ENCODE measurements around the gene RNF167. TPM values are rescaled to one million over a fixed set of nuclear protein-coding genes. Genes with fewer than 3 reads are reported as not detected.

Gene RNF167
- total and polyA plus RNA-seq, 2 donors (not counting 3 experiments of a cell fraction or from before 2014, with no cell fraction given): 60.2 to 87.6 TPM

GRCh38 chr17:4901648-4902344, 38.3 kb upstream of the RNF167 start:
- intact Hi-C loops (cut with micrococcal nuclease) (loop anchor here (5.0 kb wide), 2 partner anchors 114 to 169 kb away; partner anchors contain the start of genes GLTPD2, MED11 and VMO1), dilution Hi-C loops (cut with MboI; ENCODE audit: extremely low pct_ligation_motif_present, low sequenced_read_pairs) (no loop called here)

More at GRCh38 chr17:4901648-4902344, 38.3 kb upstream of the RNF167 start:
- CTCF ChIA-PET: interaction anchor here (1.0 to 6.9 kb wide), 9 partner anchors 23 to 193 kb away, joined by 3 to 70 read pairs (median 4); partner anchors contain the start of genes ARRB2, GLTPD2, PFN1 and PSMB6
- Histone ChIP-seq H3K9ac (replicated peaks; ENCODE audit: extremely low read depth, insufficient read depth, low read length) (peak overlapping the region; percentile 26), H3K9me3 (replicated peaks; ENCODE audit: control insufficient read depth, insufficient read depth, low read length) (no peaks in the 10 kb centered on the region), H3K79me2 (ENCODE audit: control insufficient read depth, insufficient read depth, low read length) (no peaks in the 10 kb centered on the region), H3K4me2 (ENCODE audit: insufficient read depth, low read length) (peak overlapping the region; percentile 35), H4K20me1 (replicated peaks; ENCODE audit: control insufficient read depth, extremely low read depth, insufficient read depth, low read length) (no peaks in the 10 kb centered on the region), H2AFZ (ENCODE audit: low read depth, low read length) (peak overlapping the region; percentile 31), H3K9me1 (replicated peaks; ENCODE audit: control insufficient read depth, extremely low read depth, insufficient read depth, low read length) (no peaks in the 10 kb centered on the region), H3K4me3 (replicated peaks in 1 of 3; ENCODE audit: insufficient read depth in 1 of 3, low read depth in 1 of 3, low read length in 3 of 3) (peak overlapping the region in 1 of 3 experiments; percentile 8), H3K27me3 (ENCODE audit: control insufficient read depth in 2 of 2, insufficient read depth in 2 of 2, low read length in 2 of 2) (no peaks in the 10 kb centered on the region), H3K4me1 (ENCODE audit: control insufficient read depth, extremely low read depth, insufficient read depth, low read length) (peaks cover 10% of the 10 kb centered on the region), H3K27ac (ENCODE audit: insufficient read depth, low read depth, low read length) (peak overlapping the region; percentile 23), H3K36me3 (ENCODE audit: control insufficient read depth in 2 of 2, extremely low read depth in 1 of 2, insufficient read depth in 2 of 2, low read length in 2 of 2) (peaks cover 0 to 5% of the 10 kb centered on the region in 2 experiments)
- FAIRE-seq: peak; percentile 71
- BruUV-seq (replicated peaks): no TSS peak
- POLR2A ChIA-PET: interaction anchor here (0.6 to 1.3 kb wide), 2 partner anchors 66 to 192 kb away, joined by 3 to 6 read pairs; partner anchors contain the start of genes ARRB2 and SPAG7
- no peak for TF ChIP-seq GATA2 (IDR thresholded peaks at IDR 0.05; ENCODE audit: insufficient read depth, insufficient read length, low read depth, low read length)
- no peak for TF ChIP-seq POLR2AphosphoS5 (IDR thresholded peaks at IDR 0.05; ENCODE audit: insufficient read depth, low read depth, low read length)
- TF ChIP-seq CTCF (IDR thresholded peaks at IDR 0.05; ENCODE audit: extremely low read depth in 1 of 2, insufficient read depth in 1 of 2, low read depth in 1 of 2, low read length in 2 of 2): no peak
- no peak for TF ChIP-seq JUN (IDR thresholded peaks at IDR 0.05; ENCODE audit: borderline replicate concordance, insufficient read depth, insufficient read length, low read depth)
- no peak for TF ChIP-seq MAX (IDR thresholded peaks at IDR 0.05; ENCODE audit: insufficient read depth, insufficient read length)
- TF ChIP-seq EZH2 (IDR thresholded peaks at IDR 0.05; ENCODE audit: borderline replicate concordance, low read depth, low read length, severe bottlenecking): no peak
- TF ChIP-seq MYC (IDR thresholded peaks at IDR 0.05; ENCODE audit: low read depth, low read length): no peak
- no peak for TF ChIP-seq FOS (IDR thresholded peaks at IDR 0.05; ENCODE audit: borderline replicate concordance, insufficient read depth, low read length)
- no peak for TF ChIP-seq POLR2A (IDR thresholded peaks at IDR 0.05; ENCODE audit: low read depth, low read length)
- peak; percentile 57 for DNase-seq (ENCODE audit: low read depth, low spot score)

Measured in endothelial cell of umbilical vein (primary cell).